A375 (cell line): Measurements from ENCODE around the gene TIPARP. TPM values are rescaled to one million over a fixed set of nuclear protein-coding genes. Genes with fewer than 3 reads are reported as not detected.

Source experiments
- total RNA-seq: library from RNA; depleted of rRNA; stranded (reverse); fragments of >200 nt; shearing (Covaris generic); gene quantifications from 2 replicates; pipeline ENCODE4 v1.2.3, GENCODE V29; 2014; rRNA removed

The TIPARP gene, protein sequence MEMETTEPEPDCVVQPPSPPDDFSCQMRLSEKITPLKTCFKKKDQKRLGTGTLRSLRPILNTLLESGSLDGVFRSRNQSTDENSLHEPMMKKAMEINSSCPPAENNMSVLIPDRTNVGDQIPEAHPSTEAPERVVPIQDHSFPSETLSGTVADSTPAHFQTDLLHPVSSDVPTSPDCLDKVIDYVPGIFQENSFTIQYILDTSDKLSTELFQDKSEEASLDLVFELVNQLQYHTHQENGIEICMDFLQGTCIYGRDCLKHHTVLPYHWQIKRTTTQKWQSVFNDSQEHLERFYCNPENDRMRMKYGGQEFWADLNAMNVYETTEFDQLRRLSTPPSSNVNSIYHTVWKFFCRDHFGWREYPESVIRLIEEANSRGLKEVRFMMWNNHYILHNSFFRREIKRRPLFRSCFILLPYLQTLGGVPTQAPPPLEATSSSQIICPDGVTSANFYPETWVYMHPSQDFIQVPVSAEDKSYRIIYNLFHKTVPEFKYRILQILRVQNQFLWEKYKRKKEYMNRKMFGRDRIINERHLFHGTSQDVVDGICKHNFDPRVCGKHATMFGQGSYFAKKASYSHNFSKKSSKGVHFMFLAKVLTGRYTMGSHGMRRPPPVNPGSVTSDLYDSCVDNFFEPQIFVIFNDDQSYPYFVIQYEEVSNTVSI
- total RNA-seq, result 57.6 and 60.6 TPM in 2 replicates

GRCh38 chr3:156674046-156674910 lies at the start of gene TIPARP:
Gene TIPARP, plus strand, starts transcription at chr3:156674590. Its CDS starts 3,108 bp downstream, at chr3:156677698.

Other genes starting within 250 kb of the TIPARP start
- 85.2 and 97.4 TPM in 2 replicates for gene SSR3, start 119.5 kb upstream of the TIPARP start, total RNA-seq
- 0.80 and 1.2 TPM in 2 replicates for gene LEKR1, start 151.8 kb downstream of the TIPARP start, total RNA-seq